CD14-positive monocyte (primary cell): Measurements from ENCODE around the gene SALL3. TPM values are rescaled to one million over a fixed set of nuclear protein-coding genes. Genes with fewer than 3 reads are reported as not detected.

Experiments used
- DNase-seq, 3 donors: peaks; one replicate each; pipeline ENCODE4 v3.0.0-alpha.2; 2011 to 2022
- H2AFZ ChIP-seq: 2 replicates; pipeline ENCODE4 v1.6.0; 2012; ENCODE audit warnings: mild to moderate bottlenecking, low read depth, low read length, inconsistent platforms; ENCODE audit not compliant: insufficient read depth, poor library complexity, severe bottlenecking
- H3K27ac ChIP-seq, 2 donors: 1 replicate in 1 of 2; 2 replicates in 1 of 2; pipeline ENCODE4 v1.5.1; 2012 to 2013; ENCODE audit warnings: low read length in 2 of 2, control low read depth in 1 of 2, inconsistent platforms in 1 of 2, low read depth in 1 of 2, mild to moderate bottlenecking in 1 of 2
- H3K27me3 ChIP-seq, 2 donors: one replicate each; pipeline versions ENCODE4 v1.6.0 to v1.6.1; 2011 to 2013; ENCODE audit warnings: low read length in 2 of 2; ENCODE audit not compliant: control insufficient read depth in 2 of 2, insufficient read depth in 2 of 2
- H3K36me3 ChIP-seq, 2 donors: replicated peaks in 1 of 2; 1 replicate in 1 of 2; 2 replicates in 1 of 2; pipeline versions ENCODE4 v1.5.1 to v1.6.1; 2012 to 2013; ENCODE audit warnings: low read length in 2 of 2, control low read depth in 1 of 2, inconsistent platforms in 1 of 2, mild to moderate bottlenecking in 1 of 2; ENCODE audit not compliant: insufficient read depth in 2 of 2, control insufficient read depth in 1 of 2
- H3K4me1 ChIP-seq, 2 donors: 1 replicate in 1 of 2; 2 replicates in 1 of 2; pipeline versions ENCODE4 v1.5.1 to v1.6.1; 2012 to 2013; ENCODE audit warnings: low read length in 2 of 2, control low read depth in 1 of 2, inconsistent platforms in 1 of 2, mild to moderate bottlenecking in 1 of 2, moderate library complexity in 1 of 2; ENCODE audit not compliant: insufficient read depth in 2 of 2, control insufficient read depth in 1 of 2
- H3K4me2 ChIP-seq: replicated peaks from 2 replicates; pipeline ENCODE3; 2012; ENCODE audit warnings: low read length, moderate library complexity, mild to moderate bottlenecking; ENCODE audit not compliant: poor library complexity, severe bottlenecking; ENCODE audit errors: extremely low read depth
- H3K4me3 ChIP-seq, 3 experiments: fragments of 200-600 bp in 1 of 3; sonication (generic) in 1 of 3; replicated peaks in 1 of 3; 1 replicate in 2 of 3; 2 replicates in 1 of 3; pipeline ENCODE4 v1.5.1; 2011 to 2013; ENCODE audit warnings: low read length in 3 of 3, mild to moderate bottlenecking in 3 of 3, control low read depth in 2 of 3, low read depth in 2 of 3, inconsistent platforms in 1 of 3, moderate library complexity in 1 of 3
- H3K79me2 ChIP-seq: 2 replicates; pipeline ENCODE4 v1.6.0; 2012; ENCODE audit warnings: mild to moderate bottlenecking, control low read depth, inconsistent platforms, low read length, moderate library complexity; ENCODE audit not compliant: insufficient read depth
- H3K9ac ChIP-seq: 2 replicates; pipeline ENCODE4 v1.6.0; 2017; ENCODE audit warnings: low read length, mild to moderate bottlenecking; ENCODE audit not compliant: insufficient read depth, poor library complexity, severe bottlenecking
- H3K9me3 ChIP-seq, 2 donors: replicated peaks in 1 of 2; 1 replicate in 1 of 2; 2 replicates in 1 of 2; pipeline versions ENCODE4 v1.5.1 to v1.6.1; 2012 to 2013; ENCODE audit warnings: low read length in 2 of 2, control low read depth in 1 of 2; ENCODE audit not compliant: control insufficient read depth in 1 of 2, insufficient read depth in 1 of 2
- H4K20me1 ChIP-seq: 2 replicates; pipeline ENCODE4 v1.6.0; 2012; ENCODE audit warnings: mild to moderate bottlenecking, low read length, control low read depth, moderate library complexity; ENCODE audit not compliant: insufficient read depth
- H3K27ac Mint-ChIP-seq, 7 donors: one replicate each; pipeline ENCODE4 v1.8.0; 2020; ENCODE audit warnings: mild to moderate bottlenecking in 7 of 7, mixed read lengths in 7 of 7, moderate library complexity in 6 of 7, inconsistent platforms in 2 of 7
- H3K27me3 Mint-ChIP-seq, 3 donors: one replicate each; pipeline ENCODE4 v1.8.0; 2021 to 2022; ENCODE audit warnings: low read depth in 3 of 3, mild to moderate bottlenecking in 3 of 3, mixed read lengths in 3 of 3, moderate library complexity in 3 of 3, inconsistent platforms in 1 of 3
- H3K36me3 Mint-ChIP-seq, 2 donors: one replicate each; pipeline ENCODE4 v1.8.0; 2020; ENCODE audit warnings: mixed read lengths in 2 of 2, inconsistent platforms in 1 of 2, mild to moderate bottlenecking in 1 of 2
- H3K4me1 Mint-ChIP-seq: one replicate; pipeline ENCODE4 v1.8.0; 2020; ENCODE audit warnings: mild to moderate bottlenecking, mixed read lengths
- H3K4me3 Mint-ChIP-seq, 2 donors: one replicate each; pipeline ENCODE4 v1.8.0; 2020; ENCODE audit warnings: mild to moderate bottlenecking in 2 of 2, mixed read lengths in 2 of 2, moderate library complexity in 1 of 2
- H3K9me3 Mint-ChIP-seq, 7 donors: one replicate each; pipeline ENCODE4 v1.8.0; 2020 to 2022; ENCODE audit warnings: mixed read lengths in 7 of 7, mild to moderate bottlenecking in 6 of 7, moderate library complexity in 6 of 7, inconsistent platforms in 2 of 7
- WGBS: methylation state at CpG from one replicate; pipeline ENCODE4 v1.1.5; 2013; ENCODE audit warnings: missing lambda C conversion rate; ENCODE audit not compliant: insufficient coverage; 5-methylcytosine and 5-hydroxymethylcytosine counted together
- intact Hi-C, 2 donors: fragments of 100-400 bp; cut with micrococcal nuclease; formaldehyde crosslinking; loops; one replicate each; pipeline versions ENCODE4 v1.15.0 to v1.15.1; 2023
- polyA plus RNA-seq, 3 donors: library from polyadenylated mRNA; depleted of rRNA in 1 of 3; unstranded in 2 of 3; stranded (reverse) in 1 of 3; fragments of 300-500 nt in 2 of 3; fragments of >200 nt in 1 of 3; fragmentation: Illumina TruSeq in 2 of 3; gene quantifications; 1 replicate in 2 of 3; 2 replicates in 1 of 3; pipeline ENCODE4 v1.2.3, GENCODE V29; 2012 to 2021
- TF ChIP-seq, protein P1 (sequence below): fragments of 200-600 bp; IDR thresholded peaks from one replicate; pipeline ENCODE4 v1.8.0; 2022; ENCODE audit warnings: antibody characterized with exemption, mild to moderate bottlenecking

Gene SALL3
- polyA plus RNA-seq, 3 donors = not detected

GRCh38 chr18:79006106-79006795 lies 26.6 kb downstream of the SALL3 start:
- no peak overlapping the region for H3K4me3 Mint-ChIP-seq
- H3K79me2 ChIP-seq = no peaks in the 10 kb centered on the region
- H3K4me2 ChIP-seq = no peak overlapping the region
- peaks cover 0 to 29% of the 10 kb centered on the region in 2 donors for H3K9me3 ChIP-seq
- intact Hi-C loops = no loop called here
- TF ChIP-seq, protein P1, sequence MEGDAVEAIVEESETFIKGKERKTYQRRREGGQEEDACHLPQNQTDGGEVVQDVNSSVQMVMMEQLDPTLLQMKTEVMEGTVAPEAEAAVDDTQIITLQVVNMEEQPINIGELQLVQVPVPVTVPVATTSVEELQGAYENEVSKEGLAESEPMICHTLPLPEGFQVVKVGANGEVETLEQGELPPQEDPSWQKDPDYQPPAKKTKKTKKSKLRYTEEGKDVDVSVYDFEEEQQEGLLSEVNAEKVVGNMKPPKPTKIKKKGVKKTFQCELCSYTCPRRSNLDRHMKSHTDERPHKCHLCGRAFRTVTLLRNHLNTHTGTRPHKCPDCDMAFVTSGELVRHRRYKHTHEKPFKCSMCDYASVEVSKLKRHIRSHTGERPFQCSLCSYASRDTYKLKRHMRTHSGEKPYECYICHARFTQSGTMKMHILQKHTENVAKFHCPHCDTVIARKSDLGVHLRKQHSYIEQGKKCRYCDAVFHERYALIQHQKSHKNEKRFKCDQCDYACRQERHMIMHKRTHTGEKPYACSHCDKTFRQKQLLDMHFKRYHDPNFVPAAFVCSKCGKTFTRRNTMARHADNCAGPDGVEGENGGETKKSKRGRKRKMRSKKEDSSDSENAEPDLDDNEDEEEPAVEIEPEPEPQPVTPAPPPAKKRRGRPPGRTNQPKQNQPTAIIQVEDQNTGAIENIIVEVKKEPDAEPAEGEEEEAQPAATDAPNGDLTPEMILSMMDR = no peak
- H3K27me3 Mint-ChIP-seq = peaks cover 3 to 13% (median 4%) of the 10 kb centered on the region in 3 donors
- H3K27ac ChIP-seq = no peak overlapping the region
- H3K27me3 ChIP-seq = peaks cover 0 to 2% of the 10 kb centered on the region in 2 donors
- H3K36me3 ChIP-seq = no peaks in the 10 kb centered on the region
- no peak overlapping the region for H3K27ac Mint-ChIP-seq
- H3K36me3 Mint-ChIP-seq = no peaks in the 10 kb centered on the region
- no peak for DNase-seq
- no peak overlapping the region for H2AFZ ChIP-seq
- whole genome bisulfite sequencing = 88% methylated on average over 67 of the region's 67 CpGs
- H3K4me1 ChIP-seq = no peaks in the 10 kb centered on the region
- peaks cover 3 to 21% (median 12%) of the 10 kb centered on the region in 7 donors for H3K9me3 Mint-ChIP-seq
- H4K20me1 ChIP-seq = no peaks in the 10 kb centered on the region
- H3K4me3 ChIP-seq = no peak overlapping the region
- H3K4me1 Mint-ChIP-seq = no peaks in the 10 kb centered on the region
- no peak overlapping the region for H3K9ac ChIP-seq

- Histone ChIP-seq H3K79me2 (no peaks in the 10 kb centered on the region), H3K27me3 (peaks cover 0 to 6% of the 10 kb centered on the region in 2 donors), H3K4me3 (no peak overlapping the region), H2AFZ (no peak overlapping the region), H3K9ac (no peak overlapping the region), H3K36me3 (no peaks in the 10 kb centered on the region), H3K27ac (no peak overlapping the region), H3K9me3 (peaks cover 0 to 29% of the 10 kb centered on the region in 2 donors), H3K4me2 (no peak overlapping the region), H4K20me1 (no peaks in the 10 kb centered on the region), H3K4me1 (no peaks in the 10 kb centered on the region)
- intact Hi-C loops = no loop called here
- TF ChIP-seq, protein P1 = no peak
- no peak overlapping the region for H3K27ac Mint-ChIP-seq
- no peak for DNase-seq
- H3K36me3 Mint-ChIP-seq = no peaks in the 10 kb centered on the region
- 90% methylated on average over 4 of the region's 9 CpGs for WGBS
- H3K9me3 Mint-ChIP-seq = peaks cover 3 to 21% (median 13%) of the 10 kb centered on the region in 7 donors
- peaks cover 3 to 10% (median 5%) of the 10 kb centered on the region in 3 donors for H3K27me3 Mint-ChIP-seq
- H3K4me3 Mint-ChIP-seq = no peak overlapping the region
- no peaks in the 10 kb centered on the region for H3K4me1 Mint-ChIP-seq
These were observed 27.8 kb downstream of the SALL3 start for GRCh38 chr18:79007440-79007839.
